Posterior cingulate gyrus (tissue), 11 donors: ENCODE results near the gene TMA7B.

Experiments
- DNase-seq, 10 donors: peaks; one replicate each; pipeline versions ENCODE4 v3.0.0 to v3.0.0-alpha.2; 2020 to 2021; ENCODE audit warnings: mixed read lengths in 3 of 10
- intact Hi-C: fragments of 100-400 bp; cut with DNase I; formaldehyde crosslinking; loops from one replicate; pipeline ENCODE4 v1.15.1; 2023

TMA7B gene

DNA sequence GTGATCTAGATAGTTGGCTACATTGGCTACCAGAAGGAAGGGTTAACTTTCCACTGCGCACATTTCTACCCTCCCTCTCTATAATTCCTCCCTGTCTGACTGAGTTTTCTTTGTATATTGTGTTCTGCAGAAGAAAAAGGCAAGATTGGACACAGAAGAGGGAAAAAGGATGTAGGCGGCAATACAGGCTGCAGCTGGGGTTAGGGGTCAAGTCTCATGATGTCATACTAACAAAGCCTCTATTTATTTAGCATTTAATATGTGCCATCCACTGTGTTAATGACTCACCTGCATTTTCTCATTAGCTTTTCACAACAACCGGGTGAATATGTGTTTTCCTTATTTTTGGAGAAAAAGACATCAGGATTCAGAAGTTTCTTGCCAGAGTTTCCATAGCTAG is 36.5 kb downstream of the TMA7B start:
- DNase-seq = no peak
- intact Hi-C loops = no loop called here

- DNase-seq = peak in 1 of 10 donors; percentile 10
- intact Hi-C loops = no loop called here
Observed at GRCh38 chr22:39997421-39997820, 37.2 kb downstream of the TMA7B start.

DNA sequence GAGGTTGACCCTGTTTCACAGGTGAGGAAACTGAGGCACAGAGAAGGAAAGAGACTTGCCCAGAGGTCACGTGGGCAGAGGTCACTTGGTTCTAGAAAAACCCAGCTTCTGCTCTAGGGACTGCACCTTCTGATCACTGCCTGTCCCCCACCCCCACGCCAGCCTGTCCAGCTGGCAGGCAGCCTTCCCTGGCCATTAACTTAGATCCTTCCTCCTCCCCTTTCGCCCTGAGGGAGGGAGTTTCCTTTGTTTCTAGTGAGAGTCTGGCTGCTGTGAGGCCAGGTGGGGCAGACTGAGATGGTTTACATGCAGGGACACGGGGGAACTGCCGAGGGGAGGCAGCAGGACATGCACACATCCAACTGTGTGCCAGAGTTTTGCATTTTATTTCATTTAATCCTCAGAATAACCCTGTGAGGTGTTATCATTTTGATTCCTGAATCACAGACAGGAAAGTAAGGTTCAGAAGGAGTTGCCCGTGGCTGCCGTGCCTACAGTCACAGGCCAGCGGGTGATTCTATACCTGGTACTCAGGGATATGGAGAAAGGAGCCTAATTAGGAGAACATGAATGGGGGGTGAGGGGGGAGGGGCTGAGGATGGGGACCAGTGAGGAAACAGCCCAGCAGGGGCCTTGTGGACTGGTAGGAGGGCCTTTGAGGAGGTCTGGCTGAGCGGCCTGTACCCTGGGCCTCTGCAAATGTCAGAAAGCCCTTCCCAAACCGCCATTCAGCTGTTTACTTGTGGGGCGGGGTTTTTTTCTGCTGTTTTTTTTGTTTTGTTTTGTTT is 37.9 kb downstream of the TMA7B start:
- peak in 2 of 10 donors; percentile 7 to 64 for DNase-seq
- intact Hi-C loops = no loop called here

- peak in 2 of 10 donors; percentile 26 to 48 for DNase-seq
- intact Hi-C loops = no loop called here
Observed at GRCh38 chr22:39999144-39999757, 39.1 kb downstream of the TMA7B start.

- DNase-seq = peak in 2 of 10 donors; percentile 15 to 17
- intact Hi-C loops = no loop called here
Observed at GRCh38 chr22:40000171-40000570, 40.0 kb downstream of the TMA7B start.

DNA sequence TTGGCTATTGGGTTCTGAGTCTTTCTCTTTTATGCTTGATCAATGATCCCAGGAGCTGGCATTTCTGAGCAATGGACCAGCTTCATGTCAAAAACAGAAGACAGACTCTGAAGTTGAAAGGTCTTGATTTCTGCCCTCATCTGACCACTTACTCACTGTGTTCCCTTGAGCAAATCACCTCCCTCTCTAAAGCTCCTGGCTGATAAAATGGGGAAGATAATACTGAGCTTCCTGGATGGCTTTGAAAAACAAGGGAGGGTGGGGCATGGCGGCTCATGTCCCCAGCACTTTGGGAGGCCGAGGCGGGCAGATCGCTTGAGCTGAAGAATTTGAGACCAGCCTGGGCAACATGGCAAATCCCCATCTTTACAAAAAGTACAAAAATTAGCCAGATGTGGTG is 40.9 kb downstream of the TMA7B start:
- intact Hi-C loops = no loop called here
- DNase-seq = no peak

DNA sequence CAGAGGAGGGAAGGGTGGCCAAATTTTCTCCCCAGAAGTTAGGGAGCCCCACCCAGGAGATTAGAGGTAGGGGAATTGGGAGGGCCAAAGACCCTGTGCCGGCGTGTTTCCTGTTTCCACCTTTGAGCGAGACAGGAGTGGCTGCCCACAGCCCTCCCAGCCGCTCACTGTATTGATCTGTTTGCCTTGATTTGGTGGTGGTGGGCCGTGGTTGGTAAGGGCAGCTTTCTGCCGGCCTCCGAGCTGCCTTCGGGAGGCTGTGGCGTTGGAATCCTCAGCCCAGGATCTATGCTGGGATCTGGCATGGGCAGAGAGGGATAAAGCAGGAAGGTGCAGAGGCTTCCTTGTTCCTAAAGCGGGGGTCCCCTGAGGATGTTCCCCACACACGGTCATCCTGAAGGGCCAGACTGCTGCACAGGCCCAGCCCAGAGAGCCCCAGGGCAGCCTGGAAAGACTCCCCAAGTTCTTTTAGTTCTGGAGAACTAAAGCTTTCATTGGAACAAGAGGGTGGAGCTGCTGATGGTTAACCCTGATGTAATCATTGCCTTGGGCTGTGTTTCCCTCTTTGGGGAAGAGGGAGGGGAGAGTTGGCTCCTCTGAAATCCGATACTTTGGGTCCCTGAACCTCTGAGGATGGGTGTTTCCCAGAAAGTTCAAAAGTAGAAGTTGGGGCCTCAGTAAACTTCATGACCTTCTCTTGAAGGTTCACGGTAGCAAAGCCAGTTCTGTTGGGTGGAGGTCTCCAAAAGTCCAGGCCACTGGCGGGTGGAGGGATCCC is 41.8 kb downstream of the TMA7B start:
- DNase-seq = peak in 3 of 10 donors; percentile 23 to 53 (median 37)
- intact Hi-C loops = no loop called here

DNA sequence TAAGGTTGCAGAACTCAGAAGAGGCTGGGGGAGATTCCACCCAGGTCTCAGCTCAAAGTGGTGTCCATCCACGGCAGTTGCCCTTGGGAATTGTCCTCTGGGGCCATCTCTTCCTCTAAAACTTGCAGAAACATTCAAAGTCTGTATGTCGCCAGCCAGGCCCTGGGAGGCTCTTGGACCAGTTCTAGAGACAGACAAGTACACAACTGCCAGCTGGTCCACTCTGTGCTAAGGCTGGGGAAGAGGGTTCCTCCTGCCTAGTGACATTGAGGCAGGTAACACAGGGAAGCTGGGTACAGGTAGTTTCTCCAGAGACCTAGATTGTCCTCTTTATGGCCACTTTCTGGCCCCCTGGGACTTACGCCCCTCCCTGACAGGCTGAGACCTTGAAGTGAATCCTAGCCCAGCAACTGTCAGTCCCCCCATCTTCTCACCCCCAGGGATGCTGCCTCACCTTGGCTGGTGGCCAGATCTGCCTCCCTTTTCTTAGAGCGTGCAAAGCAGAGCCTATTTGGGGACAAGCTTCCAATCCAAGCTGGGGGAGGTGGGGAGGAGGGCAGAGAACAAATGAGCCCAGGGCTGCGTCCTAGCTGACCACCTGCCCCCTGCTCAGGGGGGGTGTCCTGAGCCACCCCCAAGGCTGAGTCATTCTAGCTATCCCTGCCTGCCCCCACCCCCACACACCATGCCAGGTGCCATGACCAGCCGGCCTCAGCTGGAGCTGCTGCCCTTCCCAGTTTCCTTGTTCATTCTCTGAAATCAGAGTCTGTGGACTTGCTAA is 42.9 kb downstream of the TMA7B start:
- intact Hi-C loops = no loop called here
- DNase-seq = peak in 3 of 10 donors; percentile 34 to 60 (median 57)

GRCh38 chr22:40004836-40005235 is 44.6 kb downstream of the TMA7B start:
- DNase-seq = peak in 3 of 10 donors; percentile 8 to 53 (median 19)
- intact Hi-C loops = no loop called here

DNA sequence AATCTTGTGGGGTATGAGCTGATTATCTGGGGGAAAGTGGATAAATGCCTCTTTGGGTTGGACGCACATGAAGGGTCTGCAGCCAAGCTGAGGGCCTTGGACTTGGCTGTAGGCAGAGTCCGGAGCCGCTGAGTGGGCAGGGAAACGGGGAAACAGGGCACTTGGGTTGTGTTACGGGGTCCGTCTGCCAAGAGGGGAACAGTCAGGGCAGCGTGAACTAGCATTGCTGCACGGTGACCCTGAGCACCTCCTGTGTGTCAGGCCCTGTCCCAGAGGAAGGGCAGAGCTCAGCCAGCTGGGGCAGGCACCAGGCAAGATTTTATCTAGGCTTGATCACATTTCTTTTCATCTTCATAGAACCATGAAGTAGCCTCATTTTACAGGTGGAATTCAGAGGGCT is 46.4 kb downstream of the TMA7B start:
- peak in 3 of 10 donors; percentile 51 to 71 (median 52) for DNase-seq
- intact Hi-C loops = no loop called here

DNA sequence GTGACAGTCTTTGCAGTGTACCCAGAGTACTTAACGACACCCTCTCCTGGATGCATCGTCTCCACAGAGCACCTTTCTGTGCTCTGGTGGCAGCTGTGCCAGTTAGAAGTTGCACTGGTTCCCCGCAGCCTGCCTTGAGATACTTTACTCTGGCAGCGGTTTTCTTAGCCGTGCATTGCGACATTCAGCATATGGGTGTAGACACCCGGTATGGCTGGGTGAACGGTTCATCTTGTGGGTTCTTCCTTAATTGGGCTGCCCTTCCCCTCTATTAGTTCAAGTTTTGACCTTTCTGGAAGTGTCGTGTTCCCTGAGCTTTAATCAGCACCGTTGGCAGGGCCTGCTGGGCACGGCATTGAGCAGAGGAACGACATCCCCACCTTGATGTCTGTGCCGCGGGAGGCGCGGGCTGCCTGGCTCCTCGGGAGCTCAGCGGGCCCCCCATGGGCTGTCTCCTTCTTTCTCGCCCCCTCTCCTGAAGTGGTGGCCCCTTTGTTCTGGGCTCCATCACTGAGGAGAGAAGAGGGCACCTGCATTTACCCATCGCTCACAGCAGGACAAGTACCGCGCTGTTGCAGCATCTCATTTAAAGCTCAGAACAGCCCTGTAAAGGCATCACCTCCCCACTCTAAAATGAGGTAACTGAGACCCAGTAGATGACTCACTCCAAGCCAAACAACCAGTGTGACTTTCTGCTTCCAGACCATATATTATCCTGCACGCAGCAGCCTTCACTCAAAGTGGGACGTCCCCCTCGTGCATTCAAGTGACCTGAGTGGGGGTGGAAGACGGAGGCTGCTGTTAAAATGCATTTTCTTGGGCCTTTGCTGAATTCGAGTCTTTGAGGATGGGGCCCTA is 47.9 kb downstream of the TMA7B start:
- DNase-seq = peak in 3 of 10 donors; percentile 0 to 49 (median 33)
- intact Hi-C loops = no loop called here

DNA sequence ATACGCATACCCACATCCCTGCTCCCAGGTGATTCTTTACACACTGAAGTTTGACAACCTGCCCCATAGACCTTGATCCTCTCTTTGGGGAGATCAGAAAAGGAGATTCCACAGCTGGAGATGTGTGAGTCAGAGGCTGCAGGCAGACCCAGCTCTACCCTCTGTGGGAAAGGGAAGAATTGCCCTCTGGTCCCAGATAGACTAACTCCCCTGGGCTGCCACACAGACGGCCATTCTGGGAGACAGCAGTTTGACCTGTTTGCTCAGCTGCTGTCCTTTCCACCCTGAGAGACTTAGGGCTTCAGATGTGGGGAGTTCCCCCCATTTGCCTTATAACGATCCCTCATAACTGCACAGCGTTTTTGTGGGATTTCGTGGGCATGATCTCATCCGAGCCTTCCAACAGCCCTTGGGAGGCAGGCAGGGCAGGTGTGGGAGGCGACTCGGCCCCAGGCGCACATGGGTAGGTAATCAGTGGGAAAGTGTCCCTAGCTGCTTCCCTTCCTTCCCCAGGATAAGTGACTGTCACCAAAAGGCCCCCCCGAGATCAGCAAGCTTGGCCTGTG is 48.6 kb downstream of the TMA7B start:
- peak in 2 of 10 donors; percentile 33 to 52 for DNase-seq
- intact Hi-C loops = no loop called here

GRCh38 chr22:40009292-40009774 is 49.1 kb downstream of the TMA7B start:
- peak in 3 of 10 donors; percentile 29 to 51 (median 31) for DNase-seq
- intact Hi-C loops = no loop called here

- intact Hi-C loops = no loop called here
- DNase-seq = peak in 3 of 10 donors; percentile 39 to 55 (median 51)
Observed at GRCh38 chr22:40009951-40010671, 49.9 kb downstream of the TMA7B start.

DNA sequence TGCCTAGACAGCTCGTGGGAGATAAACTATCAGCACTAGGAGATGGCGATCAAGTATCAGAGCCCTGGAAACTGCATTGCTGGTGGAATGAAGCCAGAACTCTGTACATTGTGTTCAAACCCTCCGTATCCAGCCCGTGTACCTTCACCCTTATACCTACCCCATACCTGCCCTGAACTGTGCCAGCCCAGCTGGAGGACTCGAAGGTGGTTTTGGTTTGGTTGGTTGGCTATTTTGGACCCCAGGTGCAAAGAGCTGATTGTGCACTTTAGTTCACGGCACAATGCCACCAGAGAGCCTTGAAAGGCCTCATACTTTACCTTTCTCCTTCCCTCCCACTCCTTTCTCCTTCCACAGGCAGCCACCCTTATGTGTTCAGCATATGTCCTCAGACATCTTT is 50.5 kb downstream of the TMA7B start:
- DNase-seq = peak in 3 of 10 donors; percentile 23 to 35 (median 31)
- intact Hi-C loops = no loop called here
